K562 (cell line): ENCODE data around the gene CDH8. TPM values are rescaled to one million over a fixed set of nuclear protein-coding genes. Genes with fewer than 3 reads are reported as not detected.

Experiments used
- ATAC-seq: fragments of 200-7000 bp; cut with Tn5 transposase; 3 replicates; pipeline ENCODE4 v1.9.1; 2020; ENCODE audit warnings: moderate library complexity
- BruUV-seq: library from RNA; stranded (reverse); fragments of 400-500 nt; replicated peaks from 2 replicates; lab custom pipeline; 2021; lab: Mats Ljungman, UMichigan
- CTCF ChIA-PET: fragments of 300-600 bp; formaldehyde crosslinking; extraction: SDS; loops from one replicate; lab custom pipeline; 2021; ENCODE audit warnings: low intra/inter-chr PET ratio; lab: Yijun Ruan, JAX
- POLR2A ChIA-PET: fragments of 300-600, 350-650 bp; sonication (Branson Sonifier 250); formaldehyde crosslinking; extraction: SDS; loops from one replicate; lab custom pipeline; 2021; ENCODE audit warnings: antibody characterized with exemption, inconsistent platforms; lab: Yijun Ruan, JAX
- DNase-seq, 4 experiments: peaks; one replicate each; pipeline versions ENCODE4 v3.0.0 to v3.0.0-alpha.2; 2011 to 2018; ENCODE audit warnings: low spot score in 3 of 4, mixed read lengths in 3 of 4; ENCODE audit errors: extremely low read depth in 1 of 4
- FAIRE-seq: peaks from 2 replicates; lab custom pipeline; 2011; peaks lifted over from hg19 to GRCh38; lab: Jason Lieb, UNC
- H2AFZ ChIP-seq: 2 replicates; pipeline ENCODE4 v1.6.0; 2011; ENCODE audit warnings: low read depth, low read length, control low read depth, inconsistent platforms
- H3K27ac ChIP-seq: fragments of 200-600 bp; 3 replicates; pipeline ENCODE4 v1.8.0; 2011; ENCODE audit warnings: low read depth, mild to moderate bottlenecking, control low read depth, inconsistent platforms, low read length, moderate library complexity, mixed read lengths; ENCODE audit errors: extremely low read depth
- H3K27me3 ChIP-seq, 2 experiments: fragments of 300-600 bp in 1 of 2; 2 replicates in 1 of 2; 3 replicates in 1 of 2; pipeline versions ENCODE4 v1.6.0 to v1.8.0; 2011; ENCODE audit warnings: inconsistent platforms in 2 of 2, low read length in 2 of 2, mild to moderate bottlenecking in 1 of 2, mixed read lengths in 1 of 2, moderate library complexity in 1 of 2; ENCODE audit not compliant: control insufficient read depth in 2 of 2, insufficient read depth in 2 of 2
- H3K36me3 ChIP-seq: fragments of 300-600 bp; 3 replicates; pipeline ENCODE4 v1.8.0; 2011; ENCODE audit warnings: mild to moderate bottlenecking, low read length, inconsistent platforms; ENCODE audit not compliant: control insufficient read depth, insufficient read depth
- H3K4me1 ChIP-seq, 2 experiments: fragments of 200-600 bp in 1 of 2; replicated peaks in 1 of 2; 2 replicates in 1 of 2; 3 replicates in 1 of 2; pipeline versions ENCODE4 v1.5.1 to v1.8.0; 2011; ENCODE audit warnings: inconsistent platforms in 2 of 2, low read length in 2 of 2, mild to moderate bottlenecking in 1 of 2, mixed read lengths in 1 of 2, moderate library complexity in 1 of 2; ENCODE audit not compliant: control insufficient read depth in 2 of 2, insufficient read depth in 2 of 2
- H3K4me2 ChIP-seq: 2 replicates; pipeline ENCODE4 v1.6.1; 2011; ENCODE audit warnings: low read length, control low read depth, inconsistent platforms, mixed read lengths; ENCODE audit not compliant: insufficient read depth
- H3K4me3 ChIP-seq: fragments of 200-600 bp; sonication (generic), shearing (Covaris generic); 2 replicates; pipeline ENCODE4 v1.5.1; 2016; ENCODE audit warnings: control low read depth, inconsistent platforms
- H3K79me2 ChIP-seq: fragments of 200-600 bp; 3 replicates; pipeline ENCODE4 v1.8.0; 2011; ENCODE audit warnings: low read length, inconsistent platforms; ENCODE audit not compliant: control insufficient read depth, insufficient read depth
- H3K9ac ChIP-seq, 2 experiments: 2 replicates each; pipeline versions ENCODE4 v1.6.0 to v1.6.1; 2011; ENCODE audit warnings: low read depth in 2 of 2, low read length in 2 of 2, control low read depth in 1 of 2, inconsistent platforms in 1 of 2, mild to moderate bottlenecking in 1 of 2, mixed read lengths in 1 of 2; ENCODE audit not compliant: insufficient read depth in 1 of 2
- H3K9me1 ChIP-seq: one replicate; pipeline ENCODE4 v1.6.0; 2011; ENCODE audit warnings: inconsistent platforms, mild to moderate bottlenecking, low read length, moderate library complexity; ENCODE audit not compliant: control insufficient read depth, insufficient read depth
- H3K9me3 ChIP-seq: replicated peaks from 2 replicates; pipeline ENCODE4 v1.5.1; 2011; ENCODE audit warnings: low read depth, low read length, inconsistent platforms; ENCODE audit not compliant: control insufficient read depth, insufficient read depth
- H4K20me1 ChIP-seq: replicated peaks from 2 replicates; pipeline ENCODE4 v1.6.1; 2011; ENCODE audit warnings: low read length, inconsistent platforms, mixed read lengths; ENCODE audit not compliant: control insufficient read depth, insufficient read depth
- HLTF ChIP-seq: fragments of 450-650 bp; IDR thresholded peaks from 2 replicates; pipeline ENCODE4 v1.6.1; 2016
- KLF13 ChIP-seq: fragments of 450-650 bp; IDR thresholded peaks from 2 replicates; pipeline ENCODE4 v1.6.1; 2016; ENCODE audit warnings: missing genetic modification characterization, low read depth, mild to moderate bottlenecking, missing compliant biosample characterization, moderate library complexity, borderline replicate concordance
- MEF2D ChIP-seq: conservative IDR thresholded peaks from 2 replicates; pipeline ENCODE4 v1.6.1; 2016; ENCODE audit warnings: low read depth, missing genetic modification characterization, missing compliant biosample characterization
- PHB ChIP-seq: fragments of 250-450 bp; sonication (Bioruptor Pico); IDR thresholded peaks from 2 replicates; pipeline ENCODE4 v1.5.0; 2021
- PRPF4 ChIP-seq: fragments of 200-400 bp; formaldehyde crosslinking; IDR thresholded peaks from one replicate; pipeline ENCODE4 v1.6.1; 2017; ENCODE audit warnings: low read length, low read depth, mild to moderate bottlenecking; ENCODE audit not compliant: insufficient read depth, poor library complexity, severe bottlenecking
- PTBP1 ChIP-seq: fragments of 200-400 bp; formaldehyde crosslinking; IDR thresholded peaks from 2 replicates; pipeline ENCODE4 v1.6.1; 2017; ENCODE audit warnings: low read depth, low read length
- RB1 ChIP-seq: fragments of 450-650 bp; IDR thresholded peaks from 2 replicates; pipeline ENCODE4 v1.6.1; 2017; ENCODE audit warnings: low read depth, mild to moderate bottlenecking
- SIX5 ChIP-seq, 2 experiments: IDR thresholded peaks; 2 replicates each; pipeline ENCODE4 v1.6.1; 2011; ENCODE audit warnings: low read length in 2 of 2, borderline replicate concordance in 1 of 2, low read depth in 1 of 2, mild to moderate bottlenecking in 1 of 2, moderate library complexity in 1 of 2; ENCODE audit not compliant: insufficient read depth in 1 of 2
- XRCC5 ChIP-seq: fragments of 200-400 bp; formaldehyde crosslinking; IDR thresholded peaks from 2 replicates; pipeline ENCODE4 v1.6.1; 2017; ENCODE audit warnings: low read depth, mild to moderate bottlenecking, low read length
- ZNF184 ChIP-seq: sonication (generic); formaldehyde crosslinking; IDR thresholded peaks from 2 replicates; pipeline ENCODE4 v1.5.0; 2020; ENCODE audit warnings: missing genetic modification reagents
- WGBS: fragments of 100-300 bp; shearing (Covaris generic); methylation state at CpG from one replicate; pipeline ENCODE4 v1.1.6; 2016; ENCODE audit warnings: low coverage, mixed read lengths; ENCODE audit not compliant: insufficient coverage; ENCODE audit errors: missing lambda C conversion rate; 5-methylcytosine and 5-hydroxymethylcytosine counted together
- in situ Hi-C: fragments of 300-500 bp; cut with MboI; formaldehyde crosslinking; loops from 4 replicates; pipeline ENCODE4 v1.15.0; 2018; ENCODE audit warnings: inconsistent platforms, mixed read lengths
- intact Hi-C: fragments of 100-400 bp; cut with micrococcal nuclease; formaldehyde crosslinking; loops from 2 replicates; pipeline ENCODE4 v1.14.2; 2022
- polyA plus RNA-seq, 8 experiments: library from polyadenylated mRNA; depleted of rRNA in 4 of 8; stranded (reverse) in 5 of 8; unstranded in 3 of 8; fragments of >200 nt; fragmentation: Nextera tagmentation in 2 of 8; fragmentation: Illumina TruSeq in 1 of 8; extraction: Ambion mirVana in 2 of 8; extraction: Trizol in 1 of 8; gene quantifications; 2 replicates each; pipeline versions ENCODE4 v1.2.1 to v1.2.3, GENCODE V29; 2011 to 2014; ENCODE audit warnings: inconsistent platforms in 1 of 8, missing spikeins in 1 of 8
- total RNA-seq, 7 experiments: library from RNA; depleted of rRNA in 6 of 7; stranded (reverse); fragments of >200 nt in 6 of 7; fragmentation: Illumina TruSeq in 2 of 7; extraction: Trizol in 2 of 7; gene quantifications; 2 replicates each; pipeline versions ENCODE4 v1.2.1 to v1.2.3, GENCODE V29; 2011 to 2021; ENCODE audit warnings: low replicate concordance in 1 of 7
- TF ChIP-seq, protein P1 (sequence below): IDR thresholded peaks from 2 replicates; pipeline ENCODE4 v1.6.1; 2011; ENCODE audit not compliant: insufficient read length; ENCODE audit errors: extremely low read depth
- TF ChIP-seq, protein P2 (sequence below): fragments of 200-800 bp; sonication (Bioruptor generic); IDR thresholded peaks from 2 replicates; pipeline ENCODE4 v1.6.1; 2017; ENCODE audit warnings: missing genetic modification characterization, missing compliant biosample characterization
- TF ChIP-seq, protein P3 (sequence below): fragments of 450-650 bp; IDR thresholded peaks from 2 replicates; pipeline ENCODE4 v1.6.1; 2018; ENCODE audit warnings: mild to moderate bottlenecking, low read depth; ENCODE audit not compliant: partially characterized antibody
- TF ChIP-seq, protein P4 (sequence below): fragments of 450-650 bp; formaldehyde crosslinking; IDR thresholded peaks from 2 replicates; pipeline ENCODE4 v1.4.0; 2020; ENCODE audit warnings: mild to moderate bottlenecking

The CDH8 gene
- total and polyA plus RNA-seq, 9 of the 15 experiments (the other 6 are each of a cell fraction or from before 2014, with no cell fraction given), result 0.22 to 1.4 (median 0.42) TPM; not detected in 4

DNA sequence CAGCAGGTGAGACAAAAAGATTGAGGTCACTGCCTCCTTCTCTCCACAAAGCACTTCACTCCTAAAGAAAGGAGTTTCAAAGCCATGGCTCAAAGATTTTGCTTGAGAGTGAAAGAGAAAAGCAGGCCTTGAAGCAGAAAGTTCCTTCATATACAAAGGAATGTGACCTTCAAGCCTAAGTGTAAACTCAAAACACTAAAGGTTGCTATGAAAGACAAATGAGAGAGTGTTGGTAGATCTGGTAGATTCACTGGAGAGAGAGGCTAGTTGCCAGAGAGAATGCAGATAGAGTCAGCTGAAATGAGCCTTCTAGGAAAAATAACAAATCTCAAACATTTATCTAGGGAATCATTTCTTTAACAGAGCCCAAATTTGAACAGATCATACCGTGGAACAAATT, 305.2 kb downstream of the CDH8 start:
- no peak overlapping the region for H3K4me2 ChIP-seq
- TF ChIP-seq, protein P1, sequence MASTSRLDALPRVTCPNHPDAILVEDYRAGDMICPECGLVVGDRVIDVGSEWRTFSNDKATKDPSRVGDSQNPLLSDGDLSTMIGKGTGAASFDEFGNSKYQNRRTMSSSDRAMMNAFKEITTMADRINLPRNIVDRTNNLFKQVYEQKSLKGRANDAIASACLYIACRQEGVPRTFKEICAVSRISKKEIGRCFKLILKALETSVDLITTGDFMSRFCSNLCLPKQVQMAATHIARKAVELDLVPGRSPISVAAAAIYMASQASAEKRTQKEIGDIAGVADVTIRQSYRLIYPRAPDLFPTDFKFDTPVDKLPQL, result no peak
- TF ChIP-seq ZNF184 (CRISPR knock-in tag), result no peak
- no peak for TF ChIP-seq HLTF
- TF ChIP-seq MEF2D (tag), result no peak
- TF ChIP-seq, protein P2, sequence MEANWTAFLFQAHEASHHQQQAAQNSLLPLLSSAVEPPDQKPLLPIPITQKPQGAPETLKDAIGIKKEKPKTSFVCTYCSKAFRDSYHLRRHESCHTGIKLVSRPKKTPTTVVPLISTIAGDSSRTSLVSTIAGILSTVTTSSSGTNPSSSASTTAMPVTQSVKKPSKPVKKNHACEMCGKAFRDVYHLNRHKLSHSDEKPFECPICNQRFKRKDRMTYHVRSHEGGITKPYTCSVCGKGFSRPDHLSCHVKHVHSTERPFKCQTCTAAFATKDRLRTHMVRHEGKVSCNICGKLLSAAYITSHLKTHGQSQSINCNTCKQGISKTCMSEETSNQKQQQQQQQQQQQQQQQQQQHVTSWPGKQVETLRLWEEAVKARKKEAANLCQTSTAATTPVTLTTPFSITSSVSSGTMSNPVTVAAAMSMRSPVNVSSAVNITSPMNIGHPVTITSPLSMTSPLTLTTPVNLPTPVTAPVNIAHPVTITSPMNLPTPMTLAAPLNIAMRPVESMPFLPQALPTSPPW (CRISPR knock-in tag), result no peak
- no peak for TF ChIP-seq PTBP1
- TF ChIP-seq XRCC5, result no peak
- TF ChIP-seq PHB (CRISPR knock-in tag), result no peak
- TF ChIP-seq, protein P3, sequence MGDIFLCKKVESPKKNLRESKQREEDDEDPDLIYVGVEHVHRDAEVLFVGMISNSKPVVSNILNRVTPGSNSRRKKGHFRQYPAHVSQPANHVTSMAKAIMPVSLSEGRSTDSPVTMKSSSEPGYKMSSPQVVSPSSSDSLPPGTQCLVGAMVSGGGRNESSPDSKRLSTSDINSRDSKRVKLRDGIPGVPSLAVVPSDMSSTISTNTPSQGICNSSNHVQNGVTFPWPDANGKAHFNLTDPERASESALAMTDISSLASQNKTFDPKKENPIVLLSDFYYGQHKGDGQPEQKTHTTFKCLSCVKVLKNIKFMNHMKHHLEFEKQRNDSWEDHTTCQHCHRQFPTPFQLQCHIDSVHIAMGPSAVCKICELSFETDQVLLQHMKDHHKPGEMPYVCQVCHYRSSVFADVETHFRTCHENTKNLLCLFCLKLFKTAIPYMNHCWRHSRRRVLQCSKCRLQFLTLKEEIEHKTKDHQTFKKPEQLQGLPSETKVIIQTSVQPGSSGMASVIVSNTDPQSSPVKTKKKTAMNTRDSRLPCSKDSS, result no peak
- TF ChIP-seq SIX5 (IDR thresholded peaks at IDR 0.05; ENCODE audit: borderline replicate concordance in 1 of 2, insufficient read depth in 1 of 2, low read depth in 1 of 2, low read length in 2 of 2), result no peak
- no peak for TF ChIP-seq RB1
- TF ChIP-seq, protein P4, sequence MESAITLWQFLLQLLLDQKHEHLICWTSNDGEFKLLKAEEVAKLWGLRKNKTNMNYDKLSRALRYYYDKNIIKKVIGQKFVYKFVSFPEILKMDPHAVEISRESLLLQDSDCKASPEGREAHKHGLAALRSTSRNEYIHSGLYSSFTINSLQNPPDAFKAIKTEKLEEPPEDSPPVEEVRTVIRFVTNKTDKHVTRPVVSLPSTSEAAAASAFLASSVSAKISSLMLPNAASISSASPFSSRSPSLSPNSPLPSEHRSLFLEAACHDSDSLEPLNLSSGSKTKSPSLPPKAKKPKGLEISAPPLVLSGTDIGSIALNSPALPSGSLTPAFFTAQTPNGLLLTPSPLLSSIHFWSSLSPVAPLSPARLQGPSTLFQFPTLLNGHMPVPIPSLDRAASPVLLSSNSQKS (CRISPR knock-in tag), result no peak
- TF ChIP-seq PRPF4, result no peak
- TF ChIP-seq KLF13 (tag), result no peak
- H2AFZ ChIP-seq, result no peak overlapping the region
- in situ Hi-C loops, result no loop called here
- ATAC-seq (no peak), FAIRE-seq (no peak), DNase-seq (no peak)
- BruUV-seq, result no TSS peak
- CTCF ChIA-PET, result no interaction called here
- no peaks in the 10 kb centered on the region for H4K20me1 ChIP-seq
- H3K79me2 ChIP-seq, result no peaks in the 10 kb centered on the region
- no peak overlapping the region for H3K9ac ChIP-seq
- 7% methylated on average over 1 of the region's 1 CpG for WGBS
- H3K9me3 ChIP-seq, result no peaks in the 10 kb centered on the region; the same call in 1 of the 2 replicates
- no peaks in the 10 kb centered on the region for H3K4me1 ChIP-seq
- H3K27me3 ChIP-seq, result no peaks in the 10 kb centered on the region
- H3K36me3 ChIP-seq, result no peaks in the 10 kb centered on the region
- no peak overlapping the region for H3K4me3 ChIP-seq
- H3K27ac ChIP-seq, result no peak overlapping the region
- POLR2A ChIA-PET, result no interaction called here
- intact Hi-C loops, result no loop called here
- H3K9me1 ChIP-seq, result no peaks in the 10 kb centered on the region
